Measurements from ENCODE around the gene KSR1.

DNA sequence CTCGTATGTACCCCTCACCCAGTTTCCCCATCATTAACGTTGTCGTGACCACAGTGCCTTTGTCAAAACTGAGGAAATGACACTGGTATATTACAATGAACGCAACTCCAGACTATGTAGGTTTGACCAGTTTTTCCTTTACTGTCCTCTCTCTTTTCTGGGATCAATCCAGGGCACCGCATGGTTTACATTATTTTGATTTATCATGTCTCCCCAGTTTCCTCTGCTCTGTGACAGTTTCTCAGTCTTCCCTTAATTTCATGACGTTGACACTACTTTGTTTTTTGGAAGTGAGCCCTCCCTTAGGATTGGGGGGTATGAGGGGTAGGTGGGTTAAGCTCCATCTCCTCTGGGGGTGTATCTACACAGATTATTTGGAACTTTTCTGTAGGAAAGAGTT is 98.7 kb downstream of the KSR1 start:
- TF ChIP-seq CTCF (IDR thresholded peaks at IDR 0.05 in 2 of 3, conservative IDR thresholded peaks at IDR 0.05 in 1 of 3; ENCODE audit: control insufficient read depth in 2 of 3, extremely low read depth in 1 of 3, insufficient read depth in 1 of 3, low read depth in 3 of 3, low read length in 3 of 3) (no peak), CBFB (IDR thresholded peaks at IDR 0.05; ENCODE audit: low read depth) (no peak), POLR2AphosphoS5 (IDR thresholded peaks at IDR 0.05; ENCODE audit: low read length) (no peak), SPI1 (IDR thresholded peaks at IDR 0.05; ENCODE audit: borderline replicate concordance, insufficient read depth, low read depth, low read length) (no peak), EP300 (IDR thresholded peaks at IDR 0.05; ENCODE audit: borderline replicate concordance in 1 of 2, control insufficient read depth in 1 of 2, low read depth in 2 of 2, low read length in 2 of 2) (no peak), STAT1 (conservative IDR thresholded peaks at IDR 0.05) (no peak), TAF1 (IDR thresholded peaks at IDR 0.05; ENCODE audit: borderline replicate concordance, low read depth, low read length) (no peak), SIN3A (IDR thresholded peaks at IDR 0.05; ENCODE audit: low read depth, low read length) (no peak), REST (IDR thresholded peaks at IDR 0.05; ENCODE audit: low read depth, low read length) (no peak)

All from GM12878 (cell line).